SK-N-SH (cell line): Measurements from ENCODE around the gene ULBP2.

Experiments
- CTCF ChIP-seq: fragments of 200-600 bp; sonication (generic); IDR thresholded peaks from 2 replicates; pipeline ENCODE4 v1.6.1; 2017; ENCODE audit warnings: antibody characterized with exemption, mild to moderate bottlenecking, moderate library complexity
- ELF1 ChIP-seq: IDR thresholded peaks from 2 replicates; pipeline ENCODE4 v1.4.0; 2012
- EZH2phosphoT487 ChIP-seq: fragments of 200-600 bp; sonication (generic); IDR thresholded peaks from 2 replicates; pipeline ENCODE4 v1.6.1; 2017; ENCODE audit warnings: low read depth, mixed run types, mild to moderate bottlenecking, antibody characterized with exemption, moderate library complexity, borderline replicate concordance
- GABPA ChIP-seq: IDR thresholded peaks from 2 replicates; pipeline ENCODE4 v1.4.0; 2012; ENCODE audit warnings: low read depth, mild to moderate bottlenecking
- IRF3 ChIP-seq: fragments of 150-350 bp; IDR thresholded peaks from 2 replicates; pipeline ENCODE4 v1.6.1; 2016; ENCODE audit warnings: mild to moderate bottlenecking, low read depth, low read length
- POLR2AphosphoS5 ChIP-seq: IDR thresholded peaks from 2 replicates; pipeline ENCODE4 v1.6.1; 2012; ENCODE audit warnings: low read depth, low read length
- TAF1 ChIP-seq: IDR thresholded peaks from 2 replicates; pipeline ENCODE4 v1.6.1; 2012; ENCODE audit warnings: low read depth, mild to moderate bottlenecking, low read length, moderate library complexity, borderline replicate concordance
- TEAD4 ChIP-seq: IDR thresholded peaks from 2 replicates; pipeline ENCODE4 v1.4.0; 2012; ENCODE audit warnings: mild to moderate bottlenecking, borderline replicate concordance; ENCODE audit not compliant: insufficient read depth
- YY1 ChIP-seq: IDR thresholded peaks from 2 replicates; pipeline ENCODE4 v1.4.0; 2012; ENCODE audit warnings: low read depth, mild to moderate bottlenecking

DNA sequence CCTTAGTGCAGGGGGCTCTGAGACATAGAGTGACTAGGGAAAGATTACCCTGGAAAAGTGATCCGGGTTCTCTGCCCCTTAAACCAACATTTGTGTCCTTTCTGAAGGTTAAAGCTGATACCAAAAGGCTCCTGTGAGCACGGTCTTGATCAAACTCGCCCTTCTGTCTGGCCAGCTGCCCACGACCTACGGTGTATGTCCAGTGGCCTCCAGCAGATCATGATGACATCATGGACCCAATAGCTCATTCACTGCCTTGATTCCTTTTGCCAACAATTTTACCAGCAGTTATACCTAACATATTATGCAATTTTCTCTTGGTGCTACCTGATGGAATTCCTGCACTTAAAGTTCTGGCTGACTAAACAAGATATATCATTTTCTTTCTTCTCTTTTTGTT, 6.8 kb downstream of the ULBP2 start:
- TF ChIP-seq POLR2AphosphoS5 (no peak), EZH2phosphoT487 (no peak), CTCF (no peak), TEAD4 (no peak), YY1 (no peak), GABPA (no peak), TAF1 (no peak), ELF1 (no peak), IRF3 (no peak)
